Medulla oblongata (tissue), 1 donor: ENCODE data around the gene UBE2E1.
A peak's percentile ranks its signal among the peaks of the same experiment; 100 is the strongest.
"Not testable (repeated sequence)": the region's sequence is repeated elsewhere in the genome, so short reads cannot be mapped to it uniquely, and the experiment has no call there.

ENCODE experiments used
- DNase-seq: peaks from one replicate; pipeline ENCODE4 v3.0.0-alpha.2; 2015; ENCODE audit errors: extremely low spot score

The UBE2E1 gene

GRCh38 chr3:23845326-23846216 lies 39.8 kb downstream of the UBE2E1 start:
- DNase-seq, result no peak

DNA sequence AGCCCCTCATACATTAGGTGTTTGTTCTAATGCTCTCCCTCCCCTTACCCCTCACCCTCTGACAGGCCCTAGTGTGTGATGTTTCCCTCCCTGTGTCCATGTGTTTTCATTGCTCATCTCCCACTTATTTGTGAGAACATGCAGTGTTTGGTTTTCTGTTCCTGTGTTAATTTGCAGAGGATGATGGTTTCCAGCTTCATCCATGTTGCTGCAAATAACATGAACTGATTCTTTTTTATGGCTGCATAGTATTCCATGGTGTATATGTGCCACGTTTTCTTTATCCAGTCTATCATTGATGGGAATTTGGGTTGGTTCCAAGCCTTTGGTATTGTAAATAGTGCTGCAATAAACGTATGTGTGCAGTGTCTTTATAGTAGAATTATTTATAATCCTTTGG lies 43.7 kb downstream of the UBE2E1 start:
- not testable (repeated sequence) for DNase-seq

- no peak for DNase-seq
Measured at GRCh38 chr3:23856286-23856685, 50.5 kb downstream of the UBE2E1 start.

DNA sequence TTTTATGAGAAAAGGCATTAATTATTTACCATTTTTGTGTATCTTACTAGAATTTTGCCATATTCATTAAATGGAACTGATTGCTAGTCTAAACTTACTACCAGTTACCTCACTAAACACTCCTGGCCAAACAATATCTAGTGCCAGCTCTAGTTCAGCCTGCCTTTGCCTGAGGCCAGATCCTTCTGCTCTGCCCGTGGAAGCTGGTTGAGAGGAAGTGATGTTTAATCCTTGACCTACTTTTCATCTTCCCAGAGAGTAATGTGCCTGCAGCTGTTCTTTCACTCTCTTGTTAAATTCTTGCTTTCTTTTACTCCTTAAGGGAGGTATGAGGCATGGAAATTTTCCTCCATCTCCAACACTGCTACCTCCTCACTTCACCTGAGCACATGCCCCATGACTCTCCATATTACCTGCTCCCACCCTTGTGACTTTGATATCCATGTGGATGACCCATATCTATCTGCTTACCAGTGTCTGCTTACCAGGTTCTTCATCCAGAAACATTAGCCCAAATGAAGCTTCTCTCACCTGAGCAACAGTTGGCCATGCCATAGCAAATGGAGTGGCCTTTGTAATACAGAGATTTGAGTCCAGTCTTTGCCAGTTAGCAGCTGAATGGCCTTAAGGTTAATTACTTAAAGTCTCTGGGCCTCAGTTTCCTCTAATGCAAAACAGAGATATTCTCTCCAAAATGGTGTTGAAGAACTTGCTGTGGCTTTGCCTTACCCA lies 53.4 kb downstream of the UBE2E1 start:
- DNase-seq, result peak; percentile 38

GRCh38 chr3:23859839-23860382 lies 54.2 kb downstream of the UBE2E1 start:
- DNase-seq, result no peak

GRCh38 chr3:23861689-23862088 lies 55.9 kb downstream of the UBE2E1 start:
- DNase-seq, result no peak

- DNase-seq, result no peak
Measured at GRCh38 chr3:23863060-23863459, 57.3 kb downstream of the UBE2E1 start.

GRCh38 chr3:23864931-23865330 lies 59.2 kb downstream of the UBE2E1 start:
- no peak for DNase-seq

DNA sequence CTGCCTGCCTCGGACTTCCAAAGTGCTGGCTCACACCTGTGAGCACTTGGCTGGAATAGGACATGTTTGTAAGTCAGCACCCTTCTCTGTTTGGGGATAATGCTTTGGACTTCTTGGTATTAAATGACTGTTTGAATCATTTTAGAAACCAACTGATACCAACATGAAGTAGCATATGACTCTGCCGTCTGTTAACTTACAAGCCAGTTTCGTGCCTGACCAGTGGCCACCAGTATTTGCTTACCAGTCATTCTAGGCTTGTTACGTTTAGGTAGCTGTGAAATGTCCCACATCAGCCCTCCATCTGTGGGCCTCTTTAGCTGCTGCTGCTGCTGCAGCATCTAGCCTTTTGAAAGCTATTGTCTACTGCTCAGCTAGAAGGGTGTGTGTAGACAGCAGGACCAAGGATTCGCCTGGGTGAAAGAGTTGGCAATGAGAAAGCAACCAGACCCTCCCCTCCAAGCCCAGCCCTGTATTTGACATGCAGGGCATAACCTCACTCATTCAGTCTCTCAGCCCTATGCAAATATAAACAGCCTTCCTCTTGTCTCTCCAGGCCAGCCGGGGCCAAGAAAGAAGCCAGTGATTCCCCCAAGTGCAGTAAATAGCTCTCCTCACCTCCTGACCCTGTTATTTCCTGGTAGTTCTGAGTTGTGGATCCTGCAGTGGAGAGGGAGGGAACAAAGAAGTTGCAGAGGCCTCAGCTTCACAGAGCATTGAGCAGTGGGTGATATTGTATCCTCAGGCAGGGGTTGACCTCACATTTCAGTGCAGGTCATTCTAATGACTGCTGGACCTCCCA lies 60.0 kb downstream of the UBE2E1 start:
- peak; percentile 88 for DNase-seq

DNA sequence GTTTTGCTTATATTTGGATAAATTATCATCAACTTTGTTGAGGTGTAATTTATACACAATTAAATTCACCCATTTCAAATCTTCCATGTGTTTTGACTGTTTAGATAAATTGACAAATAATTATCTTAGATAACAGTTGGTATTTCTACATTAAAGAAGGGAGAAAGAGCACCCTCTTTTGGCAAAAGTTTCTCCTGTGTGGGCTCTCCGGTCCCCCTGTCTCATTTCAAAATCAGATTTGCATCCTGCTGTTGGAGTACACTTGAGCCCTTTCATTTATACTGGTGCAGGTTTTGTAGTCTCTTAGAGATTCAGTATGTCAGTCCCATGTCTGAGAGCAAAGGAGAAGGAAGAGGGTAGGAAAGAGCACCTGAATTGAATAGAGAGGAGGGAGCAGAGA lies 61.6 kb downstream of the UBE2E1 start:
- peak; percentile 17 for DNase-seq

GRCh38 chr3:23867838-23868237 lies 62.1 kb downstream of the UBE2E1 start:
- DNase-seq, result no peak

- DNase-seq, result no peak
Measured at GRCh38 chr3:23869977-23870662, 64.4 kb downstream of the UBE2E1 start.

- not testable (repeated sequence) for DNase-seq
Measured at GRCh38 chr3:23870663-23871043, 64.9 kb downstream of the UBE2E1 start.

- DNase-seq, result not testable (repeated sequence)
Measured at GRCh38 chr3:23871361-23871760, 65.6 kb downstream of the UBE2E1 start.

DNA sequence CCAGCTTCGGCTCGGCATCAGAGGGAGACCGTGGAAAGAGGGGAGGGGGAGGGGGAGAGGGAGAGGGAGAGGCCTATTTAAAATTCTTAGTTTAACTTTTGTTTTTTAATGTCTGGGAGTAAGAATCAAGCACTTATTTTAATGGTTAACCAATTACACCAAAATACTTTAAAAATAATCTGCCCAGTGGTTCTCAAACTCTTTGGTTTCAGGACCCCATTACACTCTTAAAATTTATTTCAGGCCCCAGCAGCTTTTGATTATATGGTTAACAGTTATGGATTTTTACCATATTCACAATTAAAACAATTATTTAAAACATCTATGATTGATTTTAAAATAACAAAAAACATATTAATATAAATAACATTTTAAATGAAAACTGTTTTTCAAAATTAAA lies 66.6 kb downstream of the UBE2E1 start:
- no peak for DNase-seq

DNA sequence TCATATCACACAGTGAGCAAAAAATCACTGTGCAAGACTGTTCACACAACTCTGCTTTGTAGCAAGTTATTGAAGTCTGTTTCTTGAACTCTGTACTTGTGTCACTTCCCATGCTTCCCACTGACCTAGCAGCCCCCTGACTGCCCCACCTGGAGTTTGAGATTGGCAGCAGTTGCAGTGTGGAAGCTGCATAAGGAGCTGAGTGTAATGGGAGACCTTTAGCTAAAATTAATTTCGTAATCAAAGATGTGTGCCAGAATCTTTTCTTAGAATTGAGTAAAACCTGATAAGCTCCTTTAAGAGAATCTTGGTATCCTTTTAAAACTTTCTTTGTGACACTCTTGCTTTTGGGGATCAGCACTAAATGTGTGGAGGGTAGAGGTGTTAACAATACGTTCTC lies 68.2 kb downstream of the UBE2E1 start:
- DNase-seq, result no peak

- DNase-seq, result no peak
Measured at GRCh38 chr3:23874359-23875112, 68.8 kb downstream of the UBE2E1 start.

GRCh38 chr3:23875113-23875725 lies 69.5 kb downstream of the UBE2E1 start:
- no peak for DNase-seq

- no peak for DNase-seq
Measured at GRCh38 chr3:23876923-23877322, 71.2 kb downstream of the UBE2E1 start.

- peak; percentile 33 for DNase-seq
Measured at GRCh38 chr3:23877329-23877980, 71.7 kb downstream of the UBE2E1 start.
